Measurements from ENCODE around the gene ARID5B.

The ARID5B gene

DNA sequence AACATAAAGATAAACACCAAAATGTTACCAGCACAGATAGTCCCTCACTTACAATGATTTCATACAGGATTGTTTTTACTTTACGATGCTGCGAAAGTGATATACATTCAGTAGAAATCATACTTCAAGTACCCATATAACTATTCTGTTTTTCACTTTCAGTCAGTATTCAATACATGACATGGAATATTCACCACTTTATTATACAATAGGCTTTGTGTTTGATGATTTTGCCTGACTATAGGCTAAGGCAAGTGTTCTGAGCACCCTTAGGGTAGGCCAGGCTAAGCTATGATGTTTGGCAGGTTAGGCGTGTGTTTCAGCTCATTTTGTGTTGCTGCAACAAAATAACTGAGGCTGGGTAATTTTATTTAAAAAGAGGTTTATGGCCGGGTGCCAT lies 212.2 kb downstream of the ARID5B start:
- Histone ChIP-seq H3K36me3 (replicated peaks) (no peaks in the 10 kb centered on the region), H3K9me3 (no peaks in the 10 kb centered on the region), H3K4me3 (no peak overlapping the region), H3K27me3 (ENCODE audit: low read depth) (no peaks in the 10 kb centered on the region), H3K4me1 (no peaks in the 10 kb centered on the region; the same call in 1 of the 2 replicates)
- in situ Hi-C loops (cut with MboI; ENCODE audit: low sequenced_read_pairs), result no loop called here
- DNase-seq (ENCODE audit: low spot score in 2 of 2), result no peak

DNA sequence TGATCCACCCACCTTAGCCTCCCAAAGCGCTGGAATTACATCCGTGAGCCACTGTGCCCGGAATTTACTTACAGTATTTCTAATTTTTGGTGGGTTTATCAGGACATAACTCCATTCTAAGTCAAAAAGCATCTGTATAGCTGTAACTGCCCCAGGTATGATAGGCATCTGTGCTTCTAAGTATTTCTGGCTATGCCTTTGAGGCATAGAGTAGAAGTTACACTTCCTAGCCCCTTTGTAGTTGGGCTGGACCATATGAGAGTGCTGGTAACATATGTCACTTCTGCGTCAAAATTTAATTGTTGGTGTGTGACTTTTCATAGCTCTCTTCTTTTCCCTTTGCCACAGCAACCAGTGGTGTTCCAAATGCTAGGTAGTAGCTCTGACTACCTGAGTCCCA lies 213.8 kb downstream of the ARID5B start:
- H3K4me3 ChIP-seq, result no peak overlapping the region
- in situ Hi-C loops (cut with MboI; ENCODE audit: low sequenced_read_pairs), result no loop called here
- DNase-seq (ENCODE audit: low spot score in 2 of 2), result no peak
- H3K9me3 ChIP-seq, result no peaks in the 10 kb centered on the region
- no peaks in the 10 kb centered on the region for H3K27me3 ChIP-seq (ENCODE audit: low read depth)
- H3K36me3 ChIP-seq (replicated peaks), result no peaks in the 10 kb centered on the region
- no peaks in the 10 kb centered on the region; the same call in 1 of the 2 replicates for H3K4me1 ChIP-seq

DNA sequence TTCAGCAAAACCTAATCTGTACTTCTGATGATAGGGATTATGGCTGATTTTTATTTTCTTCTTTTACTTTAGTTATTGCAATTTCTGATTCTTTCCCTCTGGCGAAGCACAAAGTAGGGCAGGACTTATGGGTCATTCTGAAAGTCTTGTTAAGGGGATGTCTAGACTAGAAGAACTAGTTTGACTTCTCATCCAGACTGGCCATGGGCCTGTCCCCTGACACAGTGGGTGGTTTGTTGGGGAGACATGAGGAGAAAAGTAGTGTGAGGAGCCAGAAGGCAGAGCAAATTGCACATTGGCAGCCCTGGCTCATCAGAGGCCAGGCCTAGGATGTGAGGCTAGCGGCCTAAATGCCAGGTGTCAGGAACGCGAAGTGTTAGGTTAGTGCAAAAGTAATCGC lies 214.3 kb downstream of the ARID5B start:
- in situ Hi-C loops (cut with MboI; ENCODE audit: low sequenced_read_pairs), result no loop called here
- Histone ChIP-seq H3K36me3 (replicated peaks) (no peaks in the 10 kb centered on the region), H3K4me3 (no peak overlapping the region), H3K27me3 (ENCODE audit: low read depth) (no peaks in the 10 kb centered on the region), H3K9me3 (no peaks in the 10 kb centered on the region), H3K4me1 (no peaks in the 10 kb centered on the region; the same call in 1 of the 2 replicates)
- DNase-seq (ENCODE audit: low spot score in 2 of 2), result no peak

- H3K9me3 ChIP-seq, result no peaks in the 10 kb centered on the region
- H3K27me3 ChIP-seq (ENCODE audit: low read depth), result no peaks in the 10 kb centered on the region
- in situ Hi-C loops (cut with MboI; ENCODE audit: low sequenced_read_pairs), result no loop called here
- no peak overlapping the region for H3K4me3 ChIP-seq
- no peaks in the 10 kb centered on the region for H3K36me3 ChIP-seq (replicated peaks)
- H3K4me1 ChIP-seq, result no peaks in the 10 kb centered on the region; the same call in 1 of the 2 replicates
- no peak for DNase-seq (ENCODE audit: low spot score in 2 of 2)
These were observed 215.4 kb downstream of the ARID5B start for GRCh38 chr10:62116896-62117295.

- no peaks in the 10 kb centered on the region; the same call in 1 of the 2 replicates for H3K9me3 ChIP-seq
- in situ Hi-C loops (cut with MboI; ENCODE audit: low sequenced_read_pairs), result no loop called here
- no peaks in the 10 kb centered on the region for H3K4me1 ChIP-seq
- H3K27me3 ChIP-seq (ENCODE audit: low read depth), result no peaks in the 10 kb centered on the region
- no peak overlapping the region for H3K4me3 ChIP-seq
- H3K36me3 ChIP-seq (replicated peaks), result no peaks in the 10 kb centered on the region
- DNase-seq (ENCODE audit: low spot score in 2 of 2), result no peak
These were observed 219.7 kb downstream of the ARID5B start for GRCh38 chr10:62121187-62121530.

DNA sequence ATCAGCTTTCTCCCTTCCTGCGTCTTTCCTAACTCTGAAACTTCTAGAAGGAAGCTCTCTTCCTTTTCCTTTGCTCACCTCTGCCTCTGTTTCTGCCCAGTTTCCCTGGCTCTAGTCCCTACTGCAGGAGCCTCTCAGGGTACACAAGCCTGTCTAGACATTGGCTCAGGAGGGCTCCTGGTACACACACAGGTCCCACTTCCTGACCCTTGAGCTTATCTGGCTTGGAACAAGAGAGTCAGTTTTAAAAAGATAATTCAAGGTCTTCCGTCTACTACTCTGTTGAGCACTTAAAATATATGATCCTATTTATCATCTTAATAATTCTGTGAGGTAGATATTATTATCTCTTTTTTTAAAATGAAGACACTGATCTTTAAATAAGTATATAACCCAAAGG lies 226.5 kb downstream of the ARID5B start:
- no peaks in the 10 kb centered on the region for H3K36me3 ChIP-seq (replicated peaks)
- no peaks in the 10 kb centered on the region; the same call in 1 of the 2 replicates for H3K9me3 ChIP-seq
- H3K27me3 ChIP-seq (ENCODE audit: low read depth), result no peaks in the 10 kb centered on the region
- in situ Hi-C loops (cut with MboI; ENCODE audit: low sequenced_read_pairs), result no loop called here
- no peaks in the 10 kb centered on the region for H3K4me1 ChIP-seq
- no peak overlapping the region for H3K4me3 ChIP-seq
- no peak for DNase-seq (ENCODE audit: low spot score in 2 of 2)

DNA sequence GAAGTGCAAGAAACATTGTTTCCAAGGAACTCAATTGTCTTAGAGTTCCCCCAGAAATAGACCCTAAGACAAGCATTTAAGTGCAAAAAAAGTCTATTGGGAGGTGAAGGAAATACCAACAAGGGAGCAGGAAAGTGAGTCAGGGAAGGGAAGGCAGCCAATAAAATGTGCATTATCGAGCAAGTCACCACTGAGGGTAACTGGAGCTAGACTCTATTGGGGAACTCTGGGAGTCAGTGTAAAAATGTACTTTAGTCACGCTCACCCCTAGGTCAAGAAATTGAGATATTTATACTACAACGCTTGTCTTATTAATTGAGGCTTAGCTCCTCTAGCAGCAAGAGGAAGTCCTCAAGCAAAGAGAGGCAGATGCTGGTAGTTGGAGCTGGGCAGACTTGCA lies 229.4 kb downstream of the ARID5B start:
- H3K4me1 ChIP-seq, result no peaks in the 10 kb centered on the region
- no peaks in the 10 kb centered on the region for H3K27me3 ChIP-seq (ENCODE audit: low read depth)
- H3K4me3 ChIP-seq, result no peak overlapping the region
- no peaks in the 10 kb centered on the region for H3K36me3 ChIP-seq (replicated peaks)
- in situ Hi-C loops (cut with MboI; ENCODE audit: low sequenced_read_pairs), result no loop called here
- no peaks in the 10 kb centered on the region for H3K9me3 ChIP-seq
- DNase-seq (ENCODE audit: low spot score in 2 of 2), result no peak

- no peak overlapping the region for H3K4me3 ChIP-seq
- no peaks in the 10 kb centered on the region for H3K4me1 ChIP-seq
- no peaks in the 10 kb centered on the region for H3K27me3 ChIP-seq (ENCODE audit: low read depth)
- no peak for DNase-seq (ENCODE audit: low spot score in 2 of 2)
- H3K36me3 ChIP-seq (replicated peaks), result no peaks in the 10 kb centered on the region
- H3K9me3 ChIP-seq, result no peaks in the 10 kb centered on the region
- in situ Hi-C loops (cut with MboI; ENCODE audit: low sequenced_read_pairs), result no loop called here
These were observed 230.2 kb downstream of the ARID5B start for GRCh38 chr10:62131724-62132123.

GRCh38 chr10:62133618-62134017 lies 232.1 kb downstream of the ARID5B start:
- H3K9me3 ChIP-seq, result no peaks in the 10 kb centered on the region
- in situ Hi-C loops (cut with MboI; ENCODE audit: low sequenced_read_pairs), result no loop called here
- H3K4me1 ChIP-seq, result no peaks in the 10 kb centered on the region
- DNase-seq (ENCODE audit: low spot score in 2 of 2), result no peak
- H3K36me3 ChIP-seq (replicated peaks), result no peaks in the 10 kb centered on the region
- H3K27me3 ChIP-seq (ENCODE audit: low read depth), result no peaks in the 10 kb centered on the region
- H3K4me3 ChIP-seq, result no peak overlapping the region

GRCh38 chr10:62136931-62137330 lies 235.4 kb downstream of the ARID5B start:
- DNase-seq (ENCODE audit: low spot score in 2 of 2), result no peak
- Histone ChIP-seq H3K9me3 (no peaks in the 10 kb centered on the region), H3K4me3 (no peak overlapping the region), H3K27me3 (ENCODE audit: low read depth) (no peaks in the 10 kb centered on the region), H3K4me1 (no peaks in the 10 kb centered on the region), H3K36me3 (replicated peaks) (no peaks in the 10 kb centered on the region)
- in situ Hi-C loops (cut with MboI; ENCODE audit: low sequenced_read_pairs), result no loop called here
